Femur (tissue), 1 donor: Measurements from ENCODE around the gene C22orf23.

Experiments used
- DNase-seq: peaks from one replicate; pipeline ENCODE4 v3.0.0-alpha.2; 2017

Gene C22orf23

DNA sequence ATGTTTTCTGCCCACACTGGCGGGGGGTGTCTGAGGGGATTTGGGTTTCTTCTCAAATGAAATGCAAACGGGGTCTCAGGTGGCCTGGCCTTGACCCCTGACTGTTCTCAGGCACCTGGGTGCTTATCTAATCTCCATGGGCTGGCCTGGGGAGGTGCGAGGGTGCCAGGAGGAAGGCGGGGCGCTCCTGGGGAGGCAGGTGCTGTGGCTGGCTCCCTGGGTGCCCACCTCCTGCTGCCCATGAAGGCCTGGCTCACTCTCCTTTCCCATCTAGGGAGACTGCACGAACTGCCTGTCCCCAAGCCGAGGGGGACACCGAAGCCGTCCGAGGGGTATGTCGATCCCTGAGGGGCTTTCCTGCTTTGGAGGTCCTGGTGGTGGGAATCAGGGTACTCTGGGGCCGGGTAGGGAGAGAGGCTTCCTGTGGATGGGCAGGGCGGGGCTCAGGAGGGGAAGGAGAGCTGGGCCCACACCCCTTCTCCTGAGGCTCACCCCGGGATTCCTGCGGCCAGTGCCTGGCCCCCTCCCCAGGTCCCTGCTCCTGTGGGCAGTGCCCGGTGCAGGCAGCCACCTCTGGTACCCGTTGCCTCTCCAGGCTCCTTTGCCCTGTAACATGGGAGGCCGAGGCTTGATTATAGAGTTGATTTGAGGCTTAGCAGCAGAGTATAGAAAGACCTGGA is 28.9 kb downstream of the C22orf23 start:
- DNase-seq: no peak

GRCh38 chr22:37923927-37924326 is 29.5 kb downstream of the C22orf23 start:
- DNase-seq: no peak

- no peak for DNase-seq
Observed at GRCh38 chr22:37922191-37922590, 31.2 kb downstream of the C22orf23 start.

GRCh38 chr22:37920126-37920525 is 33.3 kb downstream of the C22orf23 start:
- DNase-seq: no peak

GRCh38 chr22:37918580-37919270 is 34.7 kb downstream of the C22orf23 start:
- no peak for DNase-seq

DNA sequence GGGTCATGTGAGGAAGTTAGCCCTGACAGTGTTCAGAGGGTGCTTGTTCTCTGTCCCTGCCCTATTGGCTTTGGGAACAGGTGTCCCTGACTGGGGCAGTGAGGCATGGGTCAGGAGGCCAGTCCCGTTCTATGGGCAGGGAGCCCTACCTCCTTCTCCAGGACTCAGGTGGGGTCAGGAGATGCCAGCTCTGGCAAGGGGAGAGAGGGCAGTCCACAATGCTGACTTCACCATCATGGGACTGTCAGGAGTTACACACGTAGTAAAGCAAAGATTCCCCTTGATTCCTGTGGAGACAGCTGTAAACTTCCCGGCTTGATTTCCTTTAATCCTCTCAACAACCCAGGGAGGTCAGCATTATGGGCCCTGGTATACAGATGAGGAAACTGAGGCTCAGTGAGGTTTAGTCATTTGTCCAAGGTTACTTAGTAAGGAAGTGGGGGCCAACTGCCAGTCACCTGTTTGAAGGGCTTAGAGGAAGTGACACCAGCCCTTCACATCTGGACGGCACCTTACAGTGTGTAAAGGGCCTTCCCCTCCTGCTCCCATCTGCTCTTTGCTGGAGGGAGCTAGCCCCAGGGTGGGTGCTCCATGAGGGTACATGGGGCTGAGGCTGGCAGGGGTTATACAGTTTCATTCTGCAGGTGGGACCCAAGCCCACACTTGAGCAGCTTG is 35.4 kb downstream of the C22orf23 start:
- DNase-seq: no peak

DNA sequence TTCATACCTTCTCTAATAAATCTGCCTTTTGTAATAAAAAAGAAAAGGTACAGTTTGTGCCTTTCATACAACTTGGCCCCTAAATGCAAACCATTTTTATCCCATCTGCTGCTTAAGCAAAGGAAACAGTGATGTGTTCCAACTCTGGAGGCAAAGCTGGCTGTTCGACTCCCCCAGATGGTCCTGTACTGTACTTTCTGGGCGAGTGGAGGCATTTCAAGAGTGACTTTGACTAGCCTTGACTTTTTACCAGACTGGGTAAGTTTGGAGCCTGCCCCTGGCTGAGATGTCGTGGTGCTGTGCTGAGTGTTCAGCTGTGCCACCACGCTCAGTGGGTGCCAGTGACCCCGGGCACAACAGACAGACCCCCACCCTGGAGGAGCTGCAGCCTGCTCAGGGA is 37.1 kb downstream of the C22orf23 start:
- DNase-seq: no peak

GRCh38 chr22:37913233-37913721 is 40.1 kb downstream of the C22orf23 start:
- DNase-seq: no peak

DNA sequence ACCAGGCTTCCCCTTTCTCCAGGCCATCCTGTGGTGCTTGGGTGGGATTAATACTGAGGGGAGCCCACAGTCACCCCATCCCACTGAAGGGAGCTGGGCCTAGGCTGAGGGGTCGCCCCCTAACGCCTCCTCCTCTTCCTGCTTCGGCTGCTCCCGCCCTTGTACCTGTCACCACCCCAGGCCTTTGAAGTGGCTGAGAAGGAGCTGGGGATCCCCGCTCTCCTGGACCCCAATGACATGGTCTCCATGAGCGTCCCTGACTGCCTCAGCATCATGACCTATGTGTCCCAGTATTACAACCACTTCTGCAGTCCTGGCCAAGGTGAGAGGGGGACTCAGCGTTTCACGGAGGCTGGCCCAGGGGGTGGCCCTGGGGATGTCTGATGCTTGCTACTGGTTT is 41.2 kb downstream of the C22orf23 start:
- DNase-seq: no peak

GRCh38 chr22:37911697-37912096 is 41.7 kb downstream of the C22orf23 start:
- no peak for DNase-seq

DNA sequence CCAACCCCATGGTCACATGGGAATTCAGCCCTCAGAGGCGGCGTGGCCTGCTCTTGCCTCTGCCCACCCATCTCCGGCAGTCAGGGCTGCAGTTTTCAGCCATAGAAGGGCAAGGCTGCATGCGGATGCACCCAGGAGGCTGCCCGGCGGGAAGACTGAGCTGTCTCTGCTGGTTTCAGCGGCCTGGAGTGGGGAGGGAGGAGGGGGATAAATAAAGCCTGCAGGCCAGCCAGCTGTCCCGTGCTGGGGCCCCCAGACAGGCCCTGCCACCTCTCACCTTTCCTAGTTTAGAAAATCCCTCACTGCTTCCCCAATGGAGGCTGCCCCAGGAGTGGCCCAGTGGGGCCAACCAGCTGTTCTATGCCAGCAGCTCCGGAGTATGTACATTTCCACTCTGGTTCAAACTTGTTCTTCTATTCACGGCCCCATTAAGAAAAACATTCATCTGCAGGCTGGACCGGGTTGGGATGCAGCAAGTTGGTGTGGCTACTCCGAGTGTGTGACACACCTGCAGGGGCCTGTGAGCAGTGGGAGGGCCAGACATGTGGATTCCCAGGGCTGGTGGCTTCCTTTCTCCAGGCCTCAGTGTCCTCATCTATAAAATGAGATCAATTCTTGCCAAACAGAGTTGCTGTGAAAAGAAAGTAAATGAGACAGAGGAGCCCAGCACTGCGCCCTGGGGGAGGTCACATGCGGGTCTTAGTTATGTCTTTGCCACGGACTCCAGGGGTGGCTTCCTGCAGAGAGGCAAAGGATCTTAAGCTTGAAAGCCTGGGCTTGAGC is 42.3 kb downstream of the C22orf23 start:
- DNase-seq: peak; percentile 55

DNA sequence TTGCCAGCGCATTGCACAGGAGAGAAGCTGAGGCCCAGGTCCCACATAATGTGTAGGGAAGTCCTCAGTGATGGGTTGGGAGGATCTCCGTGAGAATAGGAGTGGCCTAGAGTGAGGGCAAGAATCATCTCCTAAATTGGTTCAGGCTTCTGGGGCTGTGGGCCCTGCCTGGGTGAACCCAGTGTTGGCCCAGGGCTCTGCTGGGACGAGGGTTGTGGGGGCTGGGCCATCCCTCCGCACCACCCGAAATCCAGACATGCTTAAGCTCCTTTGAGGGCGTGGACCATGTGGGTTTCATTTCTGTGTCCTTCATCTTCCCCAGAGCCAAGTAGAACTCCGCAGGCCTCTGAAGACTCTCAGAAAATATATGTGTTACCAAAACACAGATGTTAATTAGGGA is 43.6 kb downstream of the C22orf23 start:
- no peak for DNase-seq

DNA sequence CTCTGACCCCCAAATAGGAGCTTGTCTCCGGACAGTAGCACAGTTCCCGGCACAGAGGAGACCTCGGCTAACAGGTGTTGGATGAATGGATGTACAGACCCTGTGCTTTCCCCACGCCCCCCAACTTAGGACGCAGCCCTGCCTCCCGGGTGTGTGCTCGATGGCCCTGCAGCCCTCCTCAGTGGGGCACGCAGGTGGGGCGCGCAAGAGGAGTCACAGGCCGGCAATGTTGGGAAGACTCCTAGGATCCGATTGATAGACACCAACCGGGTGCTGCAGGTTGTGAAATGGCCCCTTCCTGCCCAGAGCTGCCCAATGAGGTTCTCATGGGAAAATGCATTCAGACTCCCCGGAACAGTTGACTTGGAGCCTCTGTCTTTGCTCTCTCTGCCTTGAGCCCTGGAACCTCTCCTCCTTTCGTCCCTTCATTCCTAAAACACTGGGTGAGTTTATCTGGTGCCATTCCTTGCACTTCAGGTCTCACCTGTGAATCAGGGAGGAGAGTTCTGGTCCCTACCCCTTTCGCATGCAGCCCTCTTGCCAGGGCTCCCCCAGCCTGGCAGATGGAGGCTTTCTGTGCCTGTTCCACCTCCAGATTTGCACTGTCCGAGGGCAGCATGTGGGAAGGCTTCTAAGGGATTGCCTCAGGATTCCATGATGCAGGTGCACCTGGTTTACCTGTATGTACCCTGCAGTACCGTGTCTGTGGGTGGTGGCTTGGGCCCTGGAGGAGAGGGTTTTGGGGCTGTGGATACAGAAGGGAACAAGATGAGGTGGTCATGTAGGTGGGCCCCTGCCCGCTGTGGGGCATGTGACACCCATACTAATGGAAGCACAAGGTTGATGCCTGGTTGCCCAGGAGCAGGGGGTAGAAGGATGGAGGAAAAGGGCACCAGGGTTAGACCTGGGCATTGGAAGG is 46.1 kb downstream of the C22orf23 start:
- DNase-seq: no peak

DNA sequence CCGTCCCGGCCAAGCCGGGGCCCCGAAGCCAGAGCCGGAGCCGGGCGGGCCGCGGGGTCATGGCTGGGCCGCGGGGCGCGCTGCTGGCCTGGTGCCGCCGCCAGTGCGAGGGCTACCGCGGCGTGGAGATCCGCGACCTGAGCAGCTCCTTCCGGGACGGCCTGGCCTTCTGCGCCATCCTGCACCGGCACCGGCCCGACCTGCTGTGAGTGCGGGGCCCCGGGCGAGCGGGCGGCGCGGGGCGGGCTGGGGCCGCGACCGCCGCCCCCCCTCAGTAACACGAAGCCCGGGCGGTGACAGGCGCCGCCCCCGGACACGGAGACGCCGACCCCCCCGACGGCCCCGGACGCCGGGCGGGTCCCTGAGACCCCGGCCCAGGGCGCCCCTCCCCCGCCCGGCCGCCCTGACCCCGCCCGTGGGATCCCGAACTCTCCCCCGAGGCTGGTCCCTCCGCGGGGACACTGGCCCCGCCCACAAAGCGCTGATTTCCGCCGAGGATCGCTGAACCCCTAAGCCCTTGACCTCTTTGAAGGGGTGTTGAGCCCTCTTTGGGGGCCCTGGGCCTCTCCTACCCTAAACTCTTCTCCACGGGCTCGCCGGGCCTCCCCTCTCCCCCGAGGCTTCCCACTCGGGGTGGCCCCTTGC is 46.9 kb downstream of the C22orf23 start:
- no peak for DNase-seq

DNA sequence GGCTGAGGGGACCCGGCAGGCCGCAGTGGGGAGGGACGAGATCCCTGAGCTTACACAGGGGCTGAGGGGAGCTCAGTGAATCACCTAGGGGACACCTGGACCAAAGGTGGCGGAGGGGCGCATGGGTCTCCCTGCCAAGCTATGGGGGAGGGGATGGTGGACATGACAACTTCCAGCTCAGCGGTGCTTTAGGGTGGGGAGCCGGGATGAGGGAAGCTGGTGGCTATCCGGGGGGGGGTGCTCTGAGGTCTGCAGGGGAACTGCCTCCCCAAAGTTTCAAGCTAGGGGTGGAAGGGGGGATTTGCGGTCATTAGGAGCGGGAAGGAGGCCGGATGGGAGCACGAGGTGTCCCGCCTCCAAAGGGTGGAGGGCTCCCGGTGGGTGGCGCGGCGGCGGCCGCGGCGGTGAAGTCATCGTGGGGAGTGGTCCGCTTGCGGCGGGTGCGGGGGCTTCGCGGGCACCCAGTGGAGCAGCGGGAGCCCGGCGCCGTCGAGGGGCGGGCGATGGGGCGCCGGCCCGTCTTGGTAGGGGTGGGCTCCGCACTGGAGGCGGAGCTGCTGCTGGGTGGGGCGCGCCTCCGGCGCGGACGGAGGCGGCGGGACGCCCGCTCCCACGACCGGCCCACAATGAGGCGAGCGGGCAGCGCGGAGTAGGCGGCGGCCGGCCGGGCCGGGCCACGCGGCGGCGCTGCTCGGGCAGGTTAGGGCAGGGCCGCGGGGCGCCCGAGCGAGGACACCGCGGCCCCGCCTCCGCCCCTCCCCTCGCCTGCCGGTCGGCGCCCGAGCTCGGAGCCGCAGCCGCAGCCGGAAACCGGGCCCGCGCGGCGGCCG is 47.7 kb downstream of the C22orf23 start, which contains the start of gene MICALL1:
MICALL1 (plus strand) TSS at position 764 of the 830 bp plus-strand sequence. CDS start 126 bp downstream, outside the sequence.
- peak; percentile 75 for DNase-seq

GRCh38 chr22:37904572-37905533 is 48.5 kb downstream of the C22orf23 start:
- peak; percentile 71 for DNase-seq

GRCh38 chr22:37898441-37899181 is 54.8 kb downstream of the C22orf23 start:
- no peak for DNase-seq

DNA sequence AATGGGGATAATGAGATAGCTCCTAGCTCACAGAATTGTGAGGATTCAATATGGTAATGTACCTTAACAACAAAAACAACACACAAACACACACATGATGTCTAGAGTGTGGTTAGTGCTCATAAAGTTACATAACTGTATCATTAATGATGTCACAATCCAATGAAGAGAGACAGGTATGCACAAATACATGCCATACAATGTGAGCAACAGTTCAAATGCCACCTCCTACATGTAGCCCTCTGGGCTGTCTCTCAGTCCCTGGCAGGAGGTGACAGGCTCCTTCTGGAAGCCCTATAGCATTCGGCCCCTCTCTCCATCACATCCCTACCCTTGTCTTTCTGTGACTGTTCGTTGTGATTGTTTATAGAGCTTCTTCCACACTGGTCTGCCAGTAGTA is 55.6 kb downstream of the C22orf23 start:
- DNase-seq: no peak
